ENCODE results near the gene GNPAT.

The GNPAT gene

GRCh38 chr1:231260351-231260750 lies 19.3 kb downstream of the GNPAT start:
- no peak for DNase-seq

- DNase-seq, result no peak
Measured at GRCh38 chr1:231264642-231265041, 23.6 kb downstream of the GNPAT start.

GRCh38 chr1:231265379-231265778 lies 24.4 kb downstream of the GNPAT start:
- no peak for DNase-seq

GRCh38 chr1:231266811-231267322 lies 25.9 kb downstream of the GNPAT start:
- no peak for DNase-seq

GRCh38 chr1:231272173-231272572 lies 31.2 kb downstream of the GNPAT start:
- no peak for DNase-seq

- no peak for DNase-seq
Measured at GRCh38 chr1:231272880-231273279, 31.9 kb downstream of the GNPAT start.

GRCh38 chr1:231274119-231274825 lies 33.3 kb downstream of the GNPAT start:
- no peak for DNase-seq

- no peak for DNase-seq
Measured at GRCh38 chr1:231278100-231278790, 37.2 kb downstream of the GNPAT start.

GRCh38 chr1:231279081-231279480 lies 38.1 kb downstream of the GNPAT start:
- no peak for DNase-seq

- DNase-seq, result no peak
Measured at GRCh38 chr1:231279683-231280082, 38.7 kb downstream of the GNPAT start.

GRCh38 chr1:231284441-231284840 lies 43.4 kb downstream of the GNPAT start:
- no peak for DNase-seq

GRCh38 chr1:231286603-231287002 lies 45.6 kb downstream of the GNPAT start:
- no peak for DNase-seq

- no peak for DNase-seq
Measured at GRCh38 chr1:231295938-231296337, 54.9 kb downstream of the GNPAT start.

GRCh38 chr1:231301990-231302389 lies 61.0 kb downstream of the GNPAT start:
- DNase-seq, result no peak

GRCh38 chr1:231310391-231310934 lies 69.5 kb downstream of the GNPAT start:
- no peak for DNase-seq

- no peak for DNase-seq
Measured at GRCh38 chr1:231311720-231312431, 70.9 kb downstream of the GNPAT start.

- no peak for DNase-seq
Measured at GRCh38 chr1:231312432-231312788, 71.4 kb downstream of the GNPAT start.

GRCh38 chr1:231313661-231314060 lies 72.6 kb downstream of the GNPAT start:
- no peak for DNase-seq

GRCh38 chr1:231315887-231316286 lies 74.9 kb downstream of the GNPAT start:
- no peak for DNase-seq

- DNase-seq, result no peak
Measured at GRCh38 chr1:231317306-231318014, 76.4 kb downstream of the GNPAT start.

GRCh38 chr1:231318015-231318355 lies 77.0 kb downstream of the GNPAT start:
- no peak for DNase-seq

- no peak for DNase-seq
Measured at GRCh38 chr1:231318568-231318967, 77.6 kb downstream of the GNPAT start.

- DNase-seq, result no peak
Measured at GRCh38 chr1:231319080-231319479, 78.1 kb downstream of the GNPAT start.

Measured in activated T-cell treated with anti-CD3 and anti-CD28 coated beads for 4 hours (primary cell).